Endodermal cell (in vitro differentiated cells): Measurements from ENCODE around the gene VASP. TPM values are rescaled to one million over a fixed set of nuclear protein-coding genes. Genes with fewer than 3 reads are reported as not detected.

Experiments used
- DNase-seq: peaks from one replicate; pipeline ENCODE4 v3.0.0-alpha.2; 2017
- H3K27ac ChIP-seq: 2 replicates; pipeline ENCODE4 v1.5.1; 2013; ENCODE audit warnings: mild to moderate bottlenecking, low read depth, low read length, moderate library complexity
- H3K27me3 ChIP-seq: 2 replicates; pipeline ENCODE4 v1.6.1; 2013; ENCODE audit warnings: mild to moderate bottlenecking, low read length, moderate library complexity; ENCODE audit not compliant: insufficient read depth, control insufficient read depth, poor library complexity, severe bottlenecking
- H3K36me3 ChIP-seq: 2 replicates; pipeline ENCODE4 v1.7.0; 2013; ENCODE audit warnings: mild to moderate bottlenecking, low read length, moderate library complexity; ENCODE audit not compliant: control insufficient read depth, insufficient read depth
- H3K4me1 ChIP-seq: one replicate; pipeline ENCODE4 v1.7.0; 2013; ENCODE audit warnings: low read length; ENCODE audit not compliant: control insufficient read depth, insufficient read depth
- H3K4me3 ChIP-seq: 2 replicates; pipeline ENCODE4 v1.5.1; 2013; ENCODE audit warnings: mild to moderate bottlenecking, low read length, moderate library complexity
- H3K9ac ChIP-seq: 2 replicates; pipeline ENCODE4 v1.6.1; 2013; ENCODE audit warnings: mild to moderate bottlenecking, low read length, moderate library complexity; ENCODE audit not compliant: poor library complexity, severe bottlenecking; ENCODE audit errors: extremely low read depth
- H3K9me3 ChIP-seq: 2 replicates; pipeline ENCODE4 v1.6.1; 2013; ENCODE audit warnings: mild to moderate bottlenecking, low read length, moderate library complexity; ENCODE audit not compliant: control insufficient read depth
- H3K27ac Mint-ChIP-seq: 2 replicates; pipeline ENCODE4 v1.8.0; 2020; ENCODE audit warnings: mixed read lengths
- H3K27me3 Mint-ChIP-seq: 2 replicates; pipeline ENCODE4 v1.8.0; 2021; ENCODE audit warnings: mild to moderate bottlenecking, mixed read lengths; ENCODE audit not compliant: insufficient read depth
- H3K36me3 Mint-ChIP-seq: 2 replicates; pipeline ENCODE4 v1.8.0; 2020; ENCODE audit warnings: low read depth, mixed read lengths
- H3K4me1 Mint-ChIP-seq: 2 replicates; pipeline ENCODE4 v1.8.0; 2020; ENCODE audit warnings: mixed read lengths
- H3K4me3 Mint-ChIP-seq: 2 replicates; pipeline ENCODE4 v1.8.0; 2020; ENCODE audit warnings: mild to moderate bottlenecking, moderate library complexity, mixed read lengths
- H3K9me3 Mint-ChIP-seq: 2 replicates; pipeline ENCODE4 v1.8.0; 2020; ENCODE audit warnings: mild to moderate bottlenecking, mixed read lengths
- CTCF ChIP-seq: fragments of 200-600 bp; sonication (generic); conservative IDR thresholded peaks from 2 replicates; pipeline ENCODE4 v1.5.0; 2021; ENCODE audit warnings: antibody characterized with exemption, mild to moderate bottlenecking
- WGBS, 2 experiments: methylation state at CpG; one replicate each; pipeline versions ENCODE4 v1.1.5 to v1.1.7; 2013; ENCODE audit warnings: missing lambda C conversion rate in 2 of 2, mixed read lengths in 1 of 2; ENCODE audit not compliant: insufficient coverage in 1 of 2, insufficient read length in 1 of 2; 5-methylcytosine and 5-hydroxymethylcytosine counted together
- total RNA-seq, 2 donors: library from RNA; stranded (reverse); fragmentation: NEBNext Ultra II Directional in 1 of 2; extraction: Animal tissue kit (Norgen Biotek cat#: 25700) in 1 of 2; gene quantifications; 2 replicates in 1 of 2; 3 replicates in 1 of 2; pipeline ENCODE4 v1.2.1, GENCODE V29; 2021

Gene VASP
- total RNA-seq, 2 donors from 2014 or later: 134 to 144 TPM

- Mint-ChIP-seq H3K27ac (no peak overlapping the region), H3K4me3 (no peak overlapping the region), H3K36me3 (peaks cover 6% of the 10 kb centered on the region), H3K4me1 (peaks cover 6% of the 10 kb centered on the region), H3K27me3 (no peaks in the 10 kb centered on the region), H3K9me3 (no peaks in the 10 kb centered on the region)
- Histone ChIP-seq H3K9me3 (no peaks in the 10 kb centered on the region), H3K4me3 (no peak overlapping the region), H3K4me1 (no peaks in the 10 kb centered on the region), H3K36me3 (no peaks in the 10 kb centered on the region), H3K27ac (no peak overlapping the region), H3K27me3 (no peaks in the 10 kb centered on the region), H3K9ac (no peak overlapping the region)
- TF ChIP-seq CTCF: no peak
- WGBS, 2 experiments: 96% methylated on average over 4 to 5 of the region's 5 CpGs
- no peak for DNase-seq
These were observed 52.8 kb downstream of the VASP start for GRCh38 chr19:45560038-45560437.

- DNase-seq: no peak
- H3K27ac Mint-ChIP-seq: no peak overlapping the region
- H3K27me3 Mint-ChIP-seq: no peaks in the 10 kb centered on the region
- H3K4me3 Mint-ChIP-seq: no peak overlapping the region
- Histone ChIP-seq H3K4me1 (no peaks in the 10 kb centered on the region), H3K9me3 (no peaks in the 10 kb centered on the region), H3K27me3 (no peaks in the 10 kb centered on the region), H3K4me3 (no peak overlapping the region), H3K36me3 (no peaks in the 10 kb centered on the region), H3K27ac (no peak overlapping the region), H3K9ac (no peak overlapping the region)
- no peak for TF ChIP-seq CTCF
- peaks cover 6% of the 10 kb centered on the region for H3K4me1 Mint-ChIP-seq
- no peaks in the 10 kb centered on the region for H3K9me3 Mint-ChIP-seq
- H3K36me3 Mint-ChIP-seq: peaks cover 6% of the 10 kb centered on the region
- WGBS, 2 experiments: 85 to 95% methylated on average over 2 to 10 of the region's 11 CpGs
These were observed 53.4 kb downstream of the VASP start for GRCh38 chr19:45560686-45561085.

GRCh38 chr19:45564131-45564780 lies 57.0 kb downstream of the VASP start:
- H3K36me3 Mint-ChIP-seq: peaks cover 6% of the 10 kb centered on the region
- no peak for TF ChIP-seq CTCF
- H3K36me3 ChIP-seq: no peaks in the 10 kb centered on the region
- H3K4me1 Mint-ChIP-seq: peaks cover 6% of the 10 kb centered on the region
- H3K4me3 ChIP-seq: no peak overlapping the region
- H3K4me3 Mint-ChIP-seq: no peak overlapping the region
- H3K9me3 ChIP-seq: no peaks in the 10 kb centered on the region
- H3K27ac Mint-ChIP-seq: no peak overlapping the region
- no peaks in the 10 kb centered on the region for H3K9me3 Mint-ChIP-seq
- DNase-seq: peak; percentile 81
- H3K27ac ChIP-seq: no peak overlapping the region
- H3K27me3 ChIP-seq: no peaks in the 10 kb centered on the region
- no peaks in the 10 kb centered on the region for H3K27me3 Mint-ChIP-seq
- H3K4me1 ChIP-seq: no peaks in the 10 kb centered on the region
- H3K9ac ChIP-seq: no peak overlapping the region
- WGBS, 2 experiments: 50 to 61% methylated on average over 2 to 5 of the region's 5 CpGs
